GM12872 (cell line): Measurements from ENCODE around the gene TRAF1.
A peak's percentile ranks its signal among the peaks of the same experiment; 100 is the strongest.

Experiments
- CTCF ChIP-seq: IDR thresholded peaks from 3 replicates; pipeline ENCODE4 v1.5.1; 2011; ENCODE audit warnings: low read depth, mild to moderate bottlenecking, low read length, moderate library complexity; ENCODE audit not compliant: insufficient read depth

The TRAF1 gene

GRCh38 chr9:120938851-120939250 is 12.3 kb upstream of the TRAF1 start:
- no peak for TF ChIP-seq CTCF

GRCh38 chr9:120937596-120937995 is 11.0 kb upstream of the TRAF1 start:
- no peak for TF ChIP-seq CTCF

- TF ChIP-seq CTCF = no peak
Measured at GRCh38 chr9:120937127-120937526, 10.5 kb upstream of the TRAF1 start.

GRCh38 chr9:120936764-120937122 is 10.1 kb upstream of the TRAF1 start:
- no peak for TF ChIP-seq CTCF

- TF ChIP-seq CTCF = peak; percentile 89
Measured at GRCh38 chr9:120936011-120936763, 9.6 kb upstream of the TRAF1 start.

- TF ChIP-seq CTCF = no peak
Measured at GRCh38 chr9:120935383-120935857, 8.8 kb upstream of the TRAF1 start.

GRCh38 chr9:120934281-120934680 is 7.7 kb upstream of the TRAF1 start:
- TF ChIP-seq CTCF = 0 out of 3 replicates have a peak, but pooled peaks have one; percentile 2
